CD14-positive monocyte (primary cell): Measurements from ENCODE around the gene PCDHGA12. TPM values are rescaled to one million over a fixed set of nuclear protein-coding genes. Genes with fewer than 3 reads are reported as not detected.

ENCODE experiments used
- DNase-seq, 3 donors: peaks; one replicate each; pipeline ENCODE4 v3.0.0-alpha.2; 2011 to 2022
- H2AFZ ChIP-seq: 2 replicates; pipeline ENCODE4 v1.6.0; 2012; ENCODE audit warnings: mild to moderate bottlenecking, low read depth, low read length, inconsistent platforms; ENCODE audit not compliant: insufficient read depth, poor library complexity, severe bottlenecking
- H3K27ac ChIP-seq, 2 donors: 1 replicate in 1 of 2; 2 replicates in 1 of 2; pipeline ENCODE4 v1.5.1; 2012 to 2013; ENCODE audit warnings: low read length in 2 of 2, control low read depth in 1 of 2, inconsistent platforms in 1 of 2, low read depth in 1 of 2, mild to moderate bottlenecking in 1 of 2
- H3K27me3 ChIP-seq, 2 donors: one replicate each; pipeline versions ENCODE4 v1.6.0 to v1.6.1; 2011 to 2013; ENCODE audit warnings: low read length in 2 of 2; ENCODE audit not compliant: control insufficient read depth in 2 of 2, insufficient read depth in 2 of 2
- H3K36me3 ChIP-seq, 2 donors: replicated peaks in 1 of 2; 1 replicate in 1 of 2; 2 replicates in 1 of 2; pipeline versions ENCODE4 v1.5.1 to v1.6.1; 2012 to 2013; ENCODE audit warnings: low read length in 2 of 2, control low read depth in 1 of 2, inconsistent platforms in 1 of 2, mild to moderate bottlenecking in 1 of 2; ENCODE audit not compliant: insufficient read depth in 2 of 2, control insufficient read depth in 1 of 2
- H3K4me1 ChIP-seq, 2 donors: 1 replicate in 1 of 2; 2 replicates in 1 of 2; pipeline versions ENCODE4 v1.5.1 to v1.6.1; 2012 to 2013; ENCODE audit warnings: low read length in 2 of 2, control low read depth in 1 of 2, inconsistent platforms in 1 of 2, mild to moderate bottlenecking in 1 of 2, moderate library complexity in 1 of 2; ENCODE audit not compliant: insufficient read depth in 2 of 2, control insufficient read depth in 1 of 2
- H3K4me2 ChIP-seq: replicated peaks from 2 replicates; pipeline ENCODE3; 2012; ENCODE audit warnings: low read length, moderate library complexity, mild to moderate bottlenecking; ENCODE audit not compliant: poor library complexity, severe bottlenecking; ENCODE audit errors: extremely low read depth
- H3K4me3 ChIP-seq, 3 experiments: fragments of 200-600 bp in 1 of 3; sonication (generic) in 1 of 3; replicated peaks in 1 of 3; 1 replicate in 2 of 3; 2 replicates in 1 of 3; pipeline ENCODE4 v1.5.1; 2011 to 2013; ENCODE audit warnings: low read length in 3 of 3, mild to moderate bottlenecking in 3 of 3, control low read depth in 2 of 3, low read depth in 2 of 3, inconsistent platforms in 1 of 3, moderate library complexity in 1 of 3
- H3K79me2 ChIP-seq: 2 replicates; pipeline ENCODE4 v1.6.0; 2012; ENCODE audit warnings: mild to moderate bottlenecking, control low read depth, inconsistent platforms, low read length, moderate library complexity; ENCODE audit not compliant: insufficient read depth
- H3K9ac ChIP-seq: 2 replicates; pipeline ENCODE4 v1.6.0; 2017; ENCODE audit warnings: low read length, mild to moderate bottlenecking; ENCODE audit not compliant: insufficient read depth, poor library complexity, severe bottlenecking
- H3K9me3 ChIP-seq, 2 donors: replicated peaks in 1 of 2; 1 replicate in 1 of 2; 2 replicates in 1 of 2; pipeline versions ENCODE4 v1.5.1 to v1.6.1; 2012 to 2013; ENCODE audit warnings: low read length in 2 of 2, control low read depth in 1 of 2; ENCODE audit not compliant: control insufficient read depth in 1 of 2, insufficient read depth in 1 of 2
- H4K20me1 ChIP-seq: 2 replicates; pipeline ENCODE4 v1.6.0; 2012; ENCODE audit warnings: mild to moderate bottlenecking, low read length, control low read depth, moderate library complexity; ENCODE audit not compliant: insufficient read depth
- H3K27ac Mint-ChIP-seq, 7 donors: one replicate each; pipeline ENCODE4 v1.8.0; 2020; ENCODE audit warnings: mild to moderate bottlenecking in 7 of 7, mixed read lengths in 7 of 7, moderate library complexity in 6 of 7, inconsistent platforms in 2 of 7
- H3K27me3 Mint-ChIP-seq, 3 donors: one replicate each; pipeline ENCODE4 v1.8.0; 2021 to 2022; ENCODE audit warnings: low read depth in 3 of 3, mild to moderate bottlenecking in 3 of 3, mixed read lengths in 3 of 3, moderate library complexity in 3 of 3, inconsistent platforms in 1 of 3
- H3K36me3 Mint-ChIP-seq, 2 donors: one replicate each; pipeline ENCODE4 v1.8.0; 2020; ENCODE audit warnings: mixed read lengths in 2 of 2, inconsistent platforms in 1 of 2, mild to moderate bottlenecking in 1 of 2
- H3K4me1 Mint-ChIP-seq: one replicate; pipeline ENCODE4 v1.8.0; 2020; ENCODE audit warnings: mild to moderate bottlenecking, mixed read lengths
- H3K4me3 Mint-ChIP-seq, 2 donors: one replicate each; pipeline ENCODE4 v1.8.0; 2020; ENCODE audit warnings: mild to moderate bottlenecking in 2 of 2, mixed read lengths in 2 of 2, moderate library complexity in 1 of 2
- H3K9me3 Mint-ChIP-seq, 7 donors: one replicate each; pipeline ENCODE4 v1.8.0; 2020 to 2022; ENCODE audit warnings: mixed read lengths in 7 of 7, mild to moderate bottlenecking in 6 of 7, moderate library complexity in 6 of 7, inconsistent platforms in 2 of 7
- CTCF ChIP-seq: fragments of 200-600 bp; IDR thresholded peaks from one replicate; pipeline ENCODE4 v1.8.0; 2022; ENCODE audit warnings: antibody characterized with exemption, mild to moderate bottlenecking
- WGBS: methylation state at CpG from one replicate; pipeline ENCODE4 v1.1.5; 2013; ENCODE audit warnings: missing lambda C conversion rate; ENCODE audit not compliant: insufficient coverage; 5-methylcytosine and 5-hydroxymethylcytosine counted together
- intact Hi-C, 2 donors: fragments of 100-400 bp; cut with micrococcal nuclease; formaldehyde crosslinking; loops; one replicate each; pipeline versions ENCODE4 v1.15.0 to v1.15.1; 2023
- polyA plus RNA-seq, 3 donors: library from polyadenylated mRNA; depleted of rRNA in 1 of 3; unstranded in 2 of 3; stranded (reverse) in 1 of 3; fragments of 300-500 nt in 2 of 3; fragments of >200 nt in 1 of 3; fragmentation: Illumina TruSeq in 2 of 3; gene quantifications; 1 replicate in 2 of 3; 2 replicates in 1 of 3; pipeline ENCODE4 v1.2.3, GENCODE V29; 2012 to 2021

The PCDHGA12 gene
- polyA plus RNA-seq, 3 donors = 0.01 TPM; not detected in 2

DNA sequence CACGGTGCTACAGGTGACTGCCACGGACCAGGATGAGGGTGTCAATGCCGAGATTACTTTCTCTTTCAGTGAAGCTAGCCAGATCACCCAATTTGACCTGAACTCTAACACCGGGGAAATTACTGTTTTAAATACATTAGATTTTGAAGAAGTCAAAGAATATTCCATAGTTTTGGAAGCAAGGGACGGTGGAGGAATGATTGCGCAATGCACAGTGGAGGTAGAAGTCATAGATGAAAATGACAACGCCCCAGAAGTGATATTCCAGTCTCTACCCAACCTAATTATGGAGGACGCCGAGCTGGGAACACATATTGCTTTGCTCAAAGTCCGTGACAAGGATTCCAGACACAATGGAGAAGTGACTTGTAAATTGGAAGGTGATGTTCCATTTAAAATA, 41.6 kb upstream of the PCDHGA12 start:
- TF ChIP-seq CTCF = no peak
- Histone ChIP-seq H3K4me1 (no peaks in the 10 kb centered on the region), H4K20me1 (no peaks in the 10 kb centered on the region), H3K4me3 (no peak overlapping the region), H3K9ac (no peak overlapping the region), H2AFZ (no peak overlapping the region), H3K79me2 (no peaks in the 10 kb centered on the region), H3K4me2 (no peak overlapping the region), H3K9me3 (peaks cover 50 to 95% of the 10 kb centered on the region in 2 donors), H3K27me3 (peaks cover 39 to 96% of the 10 kb centered on the region in 2 donors), H3K27ac (no peak overlapping the region), H3K36me3 (no peaks in the 10 kb centered on the region)
- H3K9me3 Mint-ChIP-seq = peaks cover 40 to 81% (median 64%) of the 10 kb centered on the region in 7 donors
- H3K36me3 Mint-ChIP-seq = peaks cover 7 to 13% of the 10 kb centered on the region in 2 donors
- H3K4me3 Mint-ChIP-seq = peak overlapping the region in 1 of 2 donors; percentile 63
- peaks cover 5% of the 10 kb centered on the region for H3K4me1 Mint-ChIP-seq
- H3K27ac Mint-ChIP-seq = no peak overlapping the region
- WGBS = no CpG with 5 or more reads among the region's 10 CpGs
- DNase-seq = no peak
- H3K27me3 Mint-ChIP-seq = peaks cover 45 to 79% (median 77%) of the 10 kb centered on the region in 3 donors
- intact Hi-C loops = no loop called here

GRCh38 chr5:141389153-141390042, 40.9 kb upstream of the PCDHGA12 start:
- Histone ChIP-seq H4K20me1 (no peaks in the 10 kb centered on the region), H3K27me3 (peaks cover 40 to 96% of the 10 kb centered on the region in 2 donors), H3K36me3 (no peaks in the 10 kb centered on the region), H3K4me2 (no peak overlapping the region), H3K27ac (no peak overlapping the region), H3K9me3 (peaks cover 52 to 96% of the 10 kb centered on the region in 2 donors), H3K79me2 (no peaks in the 10 kb centered on the region), H3K4me1 (no peaks in the 10 kb centered on the region), H2AFZ (no peak overlapping the region), H3K4me3 (no peak overlapping the region), H3K9ac (no peak overlapping the region)
- Mint-ChIP-seq H3K36me3 (peaks cover 7 to 12% of the 10 kb centered on the region in 2 donors), H3K27me3 (peaks cover 51 to 82% (median 77%) of the 10 kb centered on the region in 3 donors), H3K4me3 (peak overlapping the region; percentile 1 to 75), H3K4me1 (peaks cover 5% of the 10 kb centered on the region), H3K9me3 (peaks cover 43 to 81% (median 64%) of the 10 kb centered on the region in 7 donors), H3K27ac (no peak overlapping the region)
- WGBS = 37% methylated on average over 77 of the region's 77 CpGs
- intact Hi-C loops = no loop called here
- DNase-seq = no peak
- TF ChIP-seq CTCF = no peak
